Measurements from ENCODE around the gene HMGCL.
A peak's percentile ranks its signal among the peaks of the same experiment; 100 is the strongest.
"Not testable (repeated sequence)": the region's sequence is repeated elsewhere in the genome, so short reads cannot be mapped to it uniquely, and the experiment has no call there.

HMGCL gene

GRCh38 chr1:23797478-23798448 is 27.5 kb downstream of the HMGCL start:
- DNase-seq: no peak

GRCh38 chr1:23796466-23797271 is 28.6 kb downstream of the HMGCL start:
- no peak for DNase-seq

GRCh38 chr1:23795676-23796465 is 29.4 kb downstream of the HMGCL start:
- DNase-seq: no peak

GRCh38 chr1:23794732-23795182 is 30.5 kb downstream of the HMGCL start:
- not testable (repeated sequence) for DNase-seq

- DNase-seq: no peak
Observed at GRCh38 chr1:23793861-23794731, 31.1 kb downstream of the HMGCL start.

- peak; percentile 55 for DNase-seq
Observed at GRCh38 chr1:23793018-23793781, 32.0 kb downstream of the HMGCL start.

- DNase-seq: no peak
Observed at GRCh38 chr1:23792151-23792945, 32.9 kb downstream of the HMGCL start.

- peak; percentile 37 for DNase-seq
Observed at GRCh38 chr1:23791516-23792047, 33.6 kb downstream of the HMGCL start.

GRCh38 chr1:23790696-23791515 is 34.3 kb downstream of the HMGCL start, which contains the start of gene LYPLA2:
LYPLA2 (plus strand) TSS chr1:23791145; CDS start chr1:23792683, 1,538 bp downstream.
- DNase-seq: peak; percentile 87

- DNase-seq: no peak
Observed at GRCh38 chr1:23788695-23789094, 36.5 kb downstream of the HMGCL start.

GRCh38 chr1:23787701-23788100 is 37.5 kb downstream of the HMGCL start:
- DNase-seq: no peak

- no peak for DNase-seq
Observed at GRCh38 chr1:23784846-23785245, 40.4 kb downstream of the HMGCL start.

GRCh38 chr1:23783141-23783540 is 42.1 kb downstream of the HMGCL start:
- not testable (repeated sequence) for DNase-seq

GRCh38 chr1:23779826-23780371 is 45.3 kb downstream of the HMGCL start:
- DNase-seq: no peak

- peak; percentile 87 for DNase-seq
Observed at GRCh38 chr1:23777979-23778814, 47.0 kb downstream of the HMGCL start, which contains the start of gene PITHD1. PITHD1 (plus strand) TSS chr1:23778418; CDS start chr1:23778516, 98 bp downstream.

- DNase-seq: no peak
Observed at GRCh38 chr1:23776217-23776616, 49.0 kb downstream of the HMGCL start.

GRCh38 chr1:23774174-23774880 is 50.9 kb downstream of the HMGCL start:
- DNase-seq: no peak
